SIG-M5 treated with dmso at 0.1 percent for 504 hours (cell line): Measurements from ENCODE around the gene SMC1B.
"Not testable (repeated sequence)": the region's sequence is repeated elsewhere in the genome, so short reads cannot be mapped to it uniquely, and the experiment has no call there.

Experiments
- DNase-seq: peaks from one replicate; lab custom pipeline; 2025; ENCODE audit not compliant: unreplicated experiment; lab: John Stamatoyannopoulos, UW

Gene SMC1B

GRCh38 chr22:45353786-45354185, 59.6 kb downstream of the SMC1B start:
- no peak for DNase-seq

- not testable (repeated sequence) for DNase-seq
These were observed 60.6 kb downstream of the SMC1B start for GRCh38 chr22:45352757-45353156.

- no peak for DNase-seq
These were observed 61.4 kb downstream of the SMC1B start for GRCh38 chr22:45351956-45352355.

GRCh38 chr22:45349916-45350315, 63.5 kb downstream of the SMC1B start:
- DNase-seq = no peak

- DNase-seq = peak; percentile 32
These were observed 69.1 kb downstream of the SMC1B start for GRCh38 chr22:45344334-45344733.

GRCh38 chr22:45343143-45343542, 70.3 kb downstream of the SMC1B start:
- no peak for DNase-seq

GRCh38 chr22:45341498-45341897, 71.9 kb downstream of the SMC1B start:
- no peak for DNase-seq

- DNase-seq = no peak
These were observed 73.1 kb downstream of the SMC1B start for GRCh38 chr22:45340323-45340722.

- DNase-seq = no peak
These were observed 74.6 kb downstream of the SMC1B start for GRCh38 chr22:45338795-45339194.

- no peak for DNase-seq
These were observed 75.9 kb downstream of the SMC1B start for GRCh38 chr22:45337536-45337935.

- DNase-seq = no peak
These were observed 76.4 kb downstream of the SMC1B start for GRCh38 chr22:45336971-45337431.

GRCh38 chr22:45335854-45336522, 77.4 kb downstream of the SMC1B start:
- DNase-seq = no peak

- DNase-seq = no peak
These were observed 78.2 kb downstream of the SMC1B start for GRCh38 chr22:45335021-45335818.

GRCh38 chr22:45334528-45334927, 78.9 kb downstream of the SMC1B start:
- DNase-seq = no peak

- DNase-seq = no peak
These were observed 79.3 kb downstream of the SMC1B start for GRCh38 chr22:45334068-45334467.

GRCh38 chr22:45332001-45332400, 81.4 kb downstream of the SMC1B start:
- no peak for DNase-seq

- DNase-seq = no peak
These were observed 81.9 kb downstream of the SMC1B start for GRCh38 chr22:45331486-45331885.

GRCh38 chr22:45330548-45330947, 82.9 kb downstream of the SMC1B start:
- no peak for DNase-seq

GRCh38 chr22:45329530-45329936, 83.9 kb downstream of the SMC1B start:
- DNase-seq = no peak

- DNase-seq = no peak
These were observed 84.4 kb downstream of the SMC1B start for GRCh38 chr22:45328822-45329529.

GRCh38 chr22:45328261-45328660, 85.1 kb downstream of the SMC1B start:
- not testable (repeated sequence) for DNase-seq

- DNase-seq = no peak
These were observed 89.1 kb downstream of the SMC1B start for GRCh38 chr22:45324311-45324711.
